Vagina (tissue), 2 donors: ENCODE data around the gene ANXA11. TPM values are rescaled to one million over a fixed set of nuclear protein-coding genes. Genes with fewer than 3 reads are reported as not detected.
A peak's percentile ranks its signal among the peaks of the same experiment; 100 is the strongest.
"Not testable (repeated sequence)": the region's sequence is repeated elsewhere in the genome, so short reads cannot be mapped to it uniquely, and the experiment has no call there.

ENCODE experiments used
- DNase-seq, 2 donors: peaks; one replicate each; pipeline ENCODE4 v3.0.0-alpha.2; 2017; ENCODE audit errors: extremely low spot score in 2 of 2
- H3K27ac ChIP-seq: fragments of 200-600 bp; sonication (generic); one replicate; pipeline ENCODE4 v1.5.1; 2019
- H3K27me3 ChIP-seq: fragments of 200-600 bp; sonication (generic); one replicate; pipeline ENCODE4 v1.5.1; 2019
- H3K36me3 ChIP-seq, 2 donors: fragments of 200-600 bp; sonication (generic); one replicate each; pipeline ENCODE4 v1.5.1; 2017 to 2019
- H3K4me1 ChIP-seq: fragments of 200-600 bp; sonication (generic); one replicate; pipeline ENCODE4 v1.5.1; 2019
- H3K4me3 ChIP-seq, 2 donors: fragments of 200-600 bp; sonication (generic); 1 replicate in 1 of 2; 2 replicates in 1 of 2; pipeline ENCODE4 v1.5.1; 2016 to 2019
- H3K9me3 ChIP-seq: fragments of 200-600 bp; sonication (generic); one replicate; pipeline ENCODE4 v1.5.1; 2019
- POLR2A ChIP-seq, 2 donors: fragments of 450-650 bp; IDR thresholded peaks; one replicate each; pipeline ENCODE4 v1.6.1; 2017; ENCODE audit warnings: antibody characterized with exemption in 2 of 2, mild to moderate bottlenecking in 2 of 2, moderate library complexity in 2 of 2
- POLR2AphosphoS5 ChIP-seq, 2 donors: sonication (generic); formaldehyde crosslinking; IDR thresholded peaks; one replicate each; pipeline ENCODE4 v1.9.0; 2017; ENCODE audit warnings: antibody characterized with exemption in 2 of 2, mild to moderate bottlenecking in 2 of 2, low read depth in 1 of 2; ENCODE audit not compliant: insufficient read depth in 1 of 2
- intact Hi-C: fragments of 100-400 bp; cut with DNase I; formaldehyde crosslinking; loops from one replicate; pipeline ENCODE4 v1.15.1; 2023
- total RNA-seq: library from RNA; depleted of rRNA; stranded (reverse); fragments of >200 nt; gene quantifications from one replicate; pipeline ENCODE4 v1.2.3, GENCODE V29; 2016
- TF ChIP-seq, protein P1 (sequence below), 3 experiments: fragments of 450-650 bp in 2 of 3; fragments of 200-600 bp in 1 of 3; sonication (generic) in 1 of 3; IDR thresholded peaks; one replicate each; pipeline ENCODE4 v1.5.1; 2017 to 2019; ENCODE audit warnings: antibody characterized with exemption in 3 of 3, mild to moderate bottlenecking in 2 of 3, moderate library complexity in 2 of 3

ANXA11 gene
- total RNA-seq, 1 donor from 2014 or later: 101 TPM

DNA sequence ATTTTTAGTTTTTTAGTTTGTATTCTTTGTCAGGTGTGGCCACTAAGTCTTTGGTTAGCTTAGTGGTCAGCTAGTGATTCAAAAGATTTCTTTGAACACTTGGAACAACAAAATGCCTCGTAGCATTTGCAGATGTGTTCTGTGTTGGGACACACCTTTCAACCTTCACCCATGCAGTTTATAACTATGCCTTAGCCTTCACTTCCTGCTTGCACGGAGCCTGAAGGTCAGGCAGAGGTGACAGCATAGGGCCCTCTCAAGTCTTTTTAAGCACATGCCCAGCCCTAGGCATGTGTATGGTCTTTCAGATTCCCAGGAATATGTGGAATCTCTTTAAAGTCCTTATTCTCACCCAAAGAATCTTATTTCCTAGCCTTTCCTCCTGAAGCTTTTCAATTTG is 55.2 kb downstream of the ANXA11 start:
- DNase-seq: no peak
- H3K4me3 ChIP-seq: no peak overlapping the region
- peaks cover 0 to 19% of the 10 kb centered on the region in 2 donors for H3K36me3 ChIP-seq
- intact Hi-C loops: no loop called here
- H3K4me1 ChIP-seq: peaks cover 14% of the 10 kb centered on the region
- H3K9me3 ChIP-seq: no peaks in the 10 kb centered on the region
- H3K27me3 ChIP-seq: no peaks in the 10 kb centered on the region
- no peak overlapping the region for H3K27ac ChIP-seq
- TF ChIP-seq POLR2A (IDR thresholded peaks at IDR 0.05) (no peak), POLR2AphosphoS5 (IDR thresholded peaks at IDR 0.05; ENCODE audit: insufficient read depth in 1 of 2, low read depth in 1 of 2) (no peak)
- TF ChIP-seq, protein P1, sequence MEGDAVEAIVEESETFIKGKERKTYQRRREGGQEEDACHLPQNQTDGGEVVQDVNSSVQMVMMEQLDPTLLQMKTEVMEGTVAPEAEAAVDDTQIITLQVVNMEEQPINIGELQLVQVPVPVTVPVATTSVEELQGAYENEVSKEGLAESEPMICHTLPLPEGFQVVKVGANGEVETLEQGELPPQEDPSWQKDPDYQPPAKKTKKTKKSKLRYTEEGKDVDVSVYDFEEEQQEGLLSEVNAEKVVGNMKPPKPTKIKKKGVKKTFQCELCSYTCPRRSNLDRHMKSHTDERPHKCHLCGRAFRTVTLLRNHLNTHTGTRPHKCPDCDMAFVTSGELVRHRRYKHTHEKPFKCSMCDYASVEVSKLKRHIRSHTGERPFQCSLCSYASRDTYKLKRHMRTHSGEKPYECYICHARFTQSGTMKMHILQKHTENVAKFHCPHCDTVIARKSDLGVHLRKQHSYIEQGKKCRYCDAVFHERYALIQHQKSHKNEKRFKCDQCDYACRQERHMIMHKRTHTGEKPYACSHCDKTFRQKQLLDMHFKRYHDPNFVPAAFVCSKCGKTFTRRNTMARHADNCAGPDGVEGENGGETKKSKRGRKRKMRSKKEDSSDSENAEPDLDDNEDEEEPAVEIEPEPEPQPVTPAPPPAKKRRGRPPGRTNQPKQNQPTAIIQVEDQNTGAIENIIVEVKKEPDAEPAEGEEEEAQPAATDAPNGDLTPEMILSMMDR (IDR thresholded peaks at IDR 0.05): no peak

DNA sequence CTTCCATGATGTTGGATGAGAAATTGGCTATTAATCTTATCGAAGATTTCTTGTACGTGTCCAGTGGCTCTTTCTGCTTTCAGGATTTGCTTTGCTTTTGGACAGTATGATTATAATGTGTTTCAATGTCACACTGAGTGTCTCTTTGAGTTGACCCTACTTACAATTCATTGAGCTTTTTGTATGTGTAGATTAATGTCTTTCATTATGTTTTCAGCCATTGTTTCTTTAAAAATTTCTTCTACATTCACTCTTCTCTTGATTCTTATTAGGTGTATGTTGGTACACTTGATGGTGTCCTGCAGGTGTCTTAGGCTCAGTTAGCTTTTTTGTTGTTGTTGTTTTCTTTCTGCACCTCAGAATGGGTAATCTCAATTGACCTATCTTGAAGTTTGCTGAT is 56.2 kb downstream of the ANXA11 start:
- Histone ChIP-seq H3K36me3 (peaks cover 0 to 13% of the 10 kb centered on the region in 2 donors), H3K4me1 (peaks cover 13% of the 10 kb centered on the region), H3K27me3 (no peaks in the 10 kb centered on the region), H3K9me3 (no peaks in the 10 kb centered on the region), H3K27ac (no peak overlapping the region), H3K4me3 (no peak overlapping the region)
- intact Hi-C loops: no loop called here
- no peak for DNase-seq
- TF ChIP-seq, protein P1 (IDR thresholded peaks at IDR 0.05): no peak
- TF ChIP-seq POLR2A (IDR thresholded peaks at IDR 0.05) (no peak), POLR2AphosphoS5 (IDR thresholded peaks at IDR 0.05; ENCODE audit: insufficient read depth in 1 of 2, low read depth in 1 of 2) (no peak)

DNA sequence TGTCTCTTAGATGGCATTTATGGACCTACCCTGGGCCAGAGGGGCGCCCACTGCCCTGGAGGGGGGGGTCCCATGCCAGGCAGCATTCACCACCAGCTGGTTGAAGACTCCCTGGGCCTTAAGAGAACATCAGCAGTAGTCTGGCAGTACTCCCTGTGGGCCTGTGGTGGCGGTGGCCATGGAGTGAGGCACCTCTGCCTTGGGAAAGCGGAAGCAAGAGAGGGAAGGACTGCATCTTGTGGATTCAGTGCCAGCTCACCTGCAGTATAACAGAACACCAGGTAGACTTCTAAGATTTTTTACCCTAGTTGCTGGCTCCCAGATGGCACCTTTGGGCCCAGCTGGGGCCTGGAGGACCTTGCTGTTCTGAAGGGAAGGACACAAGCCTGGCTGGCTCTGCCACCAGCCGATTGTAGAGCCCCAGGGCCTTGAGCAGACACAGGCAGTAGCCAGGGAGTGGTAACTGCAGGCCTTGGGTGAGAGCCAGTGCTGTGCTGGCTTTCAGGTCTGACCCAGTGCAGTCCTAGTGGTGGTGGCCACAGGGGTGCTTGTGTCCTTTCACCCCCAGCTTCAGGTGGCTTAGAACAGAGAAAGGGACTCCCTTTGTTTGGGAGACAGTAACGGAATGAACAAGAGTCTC is 57.1 kb downstream of the ANXA11 start:
- Histone ChIP-seq H3K4me3 (no peak overlapping the region), H3K27me3 (no peaks in the 10 kb centered on the region), H3K27ac (peak overlapping the region; percentile 3), H3K9me3 (no peaks in the 10 kb centered on the region), H3K36me3 (peaks cover 0 to 13% of the 10 kb centered on the region in 2 donors), H3K4me1 (peaks cover 18% of the 10 kb centered on the region)
- peak in 1 of 2 donors; percentile 18 for TF ChIP-seq POLR2AphosphoS5 (IDR thresholded peaks at IDR 0.05; ENCODE audit: insufficient read depth in 1 of 2, low read depth in 1 of 2)
- no peak for TF ChIP-seq POLR2A (IDR thresholded peaks at IDR 0.05)
- DNase-seq: no peak
- intact Hi-C loops: no loop called here

DNA sequence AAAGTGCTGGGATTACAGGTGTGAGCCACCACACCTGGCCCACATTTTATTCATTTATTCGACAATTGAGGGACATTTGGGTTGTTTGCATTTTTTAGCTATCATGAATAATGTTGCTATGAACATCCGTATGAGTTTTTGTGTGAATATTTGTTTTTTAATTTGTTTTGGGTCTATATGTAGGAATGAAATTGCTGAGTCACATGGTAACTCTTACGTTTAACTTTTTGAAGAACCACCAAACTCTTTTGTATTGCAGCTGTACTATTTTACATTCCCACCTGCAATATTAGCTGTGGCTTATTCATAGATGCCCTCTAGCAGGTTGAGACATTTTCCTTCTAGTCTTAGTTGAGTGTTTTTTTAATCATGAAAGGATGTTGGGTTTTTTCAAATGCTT is 58.4 kb downstream of the ANXA11 start:
- TF ChIP-seq POLR2AphosphoS5 (IDR thresholded peaks at IDR 0.05; ENCODE audit: insufficient read depth in 1 of 2, low read depth in 1 of 2): no peak
- TF ChIP-seq, protein P1 (IDR thresholded peaks at IDR 0.05): no peak
- TF ChIP-seq POLR2A (IDR thresholded peaks at IDR 0.05): no peak
- intact Hi-C loops: no loop called here
- H3K27ac ChIP-seq: no peak overlapping the region
- H3K27me3 ChIP-seq: no peaks in the 10 kb centered on the region
- H3K36me3 ChIP-seq: peaks cover 0 to 1% of the 10 kb centered on the region in 2 donors
- DNase-seq: no peak
- H3K4me1 ChIP-seq: peaks cover 18% of the 10 kb centered on the region
- no peaks in the 10 kb centered on the region for H3K9me3 ChIP-seq
- H3K4me3 ChIP-seq: no peak overlapping the region

DNA sequence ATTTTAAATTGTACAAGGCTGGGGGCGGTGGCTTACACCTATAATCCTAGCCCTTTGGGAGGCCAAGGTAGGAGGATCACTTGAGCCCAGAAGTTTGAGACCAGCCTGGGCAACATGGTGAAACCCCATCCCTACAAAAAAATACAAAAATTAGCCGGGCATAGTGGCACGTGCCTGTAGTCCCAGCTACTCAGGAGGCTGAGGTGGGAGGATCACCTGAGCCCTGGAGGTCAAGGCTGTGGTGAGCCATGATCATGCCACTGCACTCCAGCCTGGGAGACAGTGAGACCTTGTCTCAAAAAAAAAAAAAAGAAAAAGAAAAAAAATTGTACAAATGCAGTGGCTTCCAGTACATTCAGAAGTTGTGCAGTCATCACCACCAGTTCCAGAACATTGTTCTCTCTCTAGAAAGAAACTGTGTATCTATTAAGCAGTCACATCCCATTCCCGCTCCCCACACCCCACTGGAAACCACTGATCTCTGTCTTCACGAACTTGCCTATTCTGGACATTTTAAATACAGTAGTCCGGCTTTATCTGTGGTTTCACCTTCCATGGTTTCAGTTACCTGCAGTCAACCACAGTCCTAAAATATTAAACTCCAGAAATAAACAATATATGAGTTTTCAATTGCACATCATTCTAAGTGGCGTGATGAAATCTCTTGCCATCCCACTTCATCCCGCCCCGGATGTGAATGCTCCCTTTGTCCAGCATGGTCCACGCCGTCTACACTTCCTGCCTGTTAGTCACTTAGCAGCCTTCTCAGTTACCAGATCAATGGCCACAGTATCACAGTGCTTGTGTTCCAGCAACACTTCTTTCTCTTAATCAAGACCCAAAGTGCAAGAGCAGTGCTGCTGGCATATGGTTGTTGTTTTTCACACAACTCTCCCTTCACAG is 59.7 kb downstream of the ANXA11 start:
- intact Hi-C loops, H3K36me3 ChIP-seq, H3K27me3 ChIP-seq, DNase-seq, H3K4me3 ChIP-seq, H3K9me3 ChIP-seq: not testable (repeated sequence)
- H3K4me1 ChIP-seq: peaks cover 18% of the 10 kb centered on the region
- H3K27ac ChIP-seq: peak overlapping the region; percentile 82
